ENCODE measurements around the gene MYL6.

GRCh38 chr12:56198836-56199235 lies 40.7 kb downstream of the MYL6 start:
- TF ChIP-seq CTCF (IDR thresholded peaks at IDR 0.05) = no peak
- no peak for TF ChIP-seq SIN3A (IDR thresholded peaks at IDR 0.05; ENCODE audit: borderline replicate concordance, insufficient read depth, low read depth, low read length)
- TF ChIP-seq POLR2AphosphoS5 (IDR thresholded peaks at IDR 0.05; ENCODE audit: low read depth, low read length) = no peak
- no peak for TF ChIP-seq TCF7L2 (IDR thresholded peaks at IDR 0.05; ENCODE audit: low read depth, low read length)
- no peak for TF ChIP-seq REST (IDR thresholded peaks at IDR 0.05; ENCODE audit: insufficient read depth in 1 of 2, low read depth in 2 of 2, low read length in 1 of 2)

Data from Panc1 (cell line).